ENCODE data around the gene ADAT2. TPM values are rescaled to one million over a fixed set of nuclear protein-coding genes. Genes with fewer than 3 reads are reported as not detected.

ADAT2 gene
- total and polyA plus RNA-seq, 2 of the 13 experiments (the other 11 are each of a cell fraction or from before 2014, with no cell fraction given) = 10.5 to 18.3 TPM

DNA sequence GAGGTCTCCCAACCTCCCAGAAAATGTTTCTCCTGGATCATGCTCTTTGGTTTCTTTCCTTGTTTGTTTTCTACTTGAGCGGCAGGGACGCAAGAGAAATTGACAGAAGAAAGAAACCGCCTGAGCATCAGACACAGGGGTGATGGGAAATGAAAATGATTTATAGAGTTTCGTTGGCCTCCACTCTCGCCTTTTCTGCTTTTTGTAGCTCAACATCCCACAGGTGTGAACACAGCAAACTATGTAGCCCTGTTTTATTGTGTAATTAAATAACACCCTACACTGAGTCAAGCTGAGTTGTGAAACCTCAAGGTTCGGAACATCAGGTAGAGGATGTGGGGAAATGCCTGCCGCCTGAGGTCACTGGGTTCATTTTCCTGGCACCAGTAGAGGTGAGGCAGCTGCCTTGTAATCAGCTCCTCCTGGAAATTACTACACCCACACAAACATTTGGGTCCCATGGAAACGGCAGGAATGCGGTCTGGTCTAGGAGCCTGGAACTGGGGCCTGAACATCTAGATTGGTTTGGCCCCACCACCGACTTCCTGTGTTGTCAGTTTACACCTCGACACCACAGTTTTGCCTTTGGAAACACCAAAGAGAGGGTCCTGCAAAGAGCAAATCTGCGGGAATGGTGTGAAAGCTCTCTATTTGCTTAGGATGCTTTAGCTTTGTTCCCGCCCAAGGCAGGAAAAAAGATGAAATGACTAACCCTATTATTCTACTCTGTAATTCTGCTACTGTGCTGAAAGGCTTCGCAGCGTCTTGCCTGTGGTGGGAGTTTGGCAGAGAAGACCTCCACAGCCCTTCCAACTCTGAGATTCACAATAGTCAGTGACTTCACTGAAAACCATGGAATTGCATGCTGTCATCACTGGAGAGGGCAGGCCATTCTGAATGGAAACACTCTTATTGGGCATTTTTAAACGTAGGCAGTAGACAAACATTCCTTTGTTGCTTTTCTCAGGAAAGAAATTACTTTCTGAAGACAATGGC lies 53.0 kb downstream of the ADAT2 start:
- ChIA-PET POLR2A (interaction anchor here (0.9 to 2.8 kb wide), 8 partner anchors 12 to 470 kb away, joined by 3 to 27 read pairs (median 4); partner anchors contain the start of genes ADAT2, AIG1, FUCA2 and PEX3), CTCF (ENCODE audit: low intra/inter-chr PET ratio, low total read pairs) (interaction anchor here (0.8 kb wide), 1 partner anchor 12 kb away, joined by 3 read pairs; no protein-coding TSS in a partner anchor)
- WGBS (ENCODE audit: low lambda C conversion rate) = 12% methylated on average over 16 of the region's 16 CpGs
- Histone ChIP-seq H3K27ac (ENCODE audit: extremely low read length, insufficient read depth, low read length) (peak overlapping the region; percentile 90), H3K4me3 (replicated peaks in 1 of 3; ENCODE audit: insufficient read depth in 1 of 3, low read depth in 2 of 3, low read length in 3 of 3) (peak overlapping the region; percentile 31 to 68 (median 48)), H4K20me1 (ENCODE audit: insufficient read depth, low read length) (no peaks in the 10 kb centered on the region), H3K79me2 (ENCODE audit: insufficient read depth, low read length) (no peaks in the 10 kb centered on the region), H3K36me3 (replicated peaks in 1 of 2; ENCODE audit: control insufficient read depth in 1 of 2, insufficient read depth in 2 of 2, low read length in 2 of 2) (no peaks in the 10 kb centered on the region), H2AFZ (ENCODE audit: low read length) (no peak overlapping the region), H3K9ac (ENCODE audit: insufficient read depth, low read depth, low read length) (peak overlapping the region; percentile 87), H3K4me2 (ENCODE audit: low read depth, low read length) (peak overlapping the region; percentile 93), H3K9me3 (ENCODE audit: low read length) (no peaks in the 10 kb centered on the region), H3K27me3 (ENCODE audit: control insufficient read depth in 1 of 2, insufficient read depth in 2 of 2, low read length in 2 of 2) (no peaks in the 10 kb centered on the region; a peak in 1 of 5 replicates), H3K4me1 (ENCODE audit: insufficient read depth, low read length) (peaks cover 58% of the 10 kb centered on the region)
- ATAC-seq (peak; percentile 90), DNase-seq (ENCODE audit: low spot score) (peak; percentile 99), FAIRE-seq (peak; percentile 97)
- in situ Hi-C loops (cut with HindIII; ENCODE audit: extremely low pct_ligation_motif_present, low pct_unique_long_range_greater_than_20kb) (no loop called here), intact Hi-C loops (cut with micrococcal nuclease; ENCODE audit: unreplicated experiment) (loop anchor here (1.0 to 10.0 kb wide), 3 partner anchors 12 to 453 kb away; partner anchors contain the start of gene HIVEP2)
- no TSS peak for BruUV-seq (replicated peaks)
- TF ChIP-seq, protein P1, sequence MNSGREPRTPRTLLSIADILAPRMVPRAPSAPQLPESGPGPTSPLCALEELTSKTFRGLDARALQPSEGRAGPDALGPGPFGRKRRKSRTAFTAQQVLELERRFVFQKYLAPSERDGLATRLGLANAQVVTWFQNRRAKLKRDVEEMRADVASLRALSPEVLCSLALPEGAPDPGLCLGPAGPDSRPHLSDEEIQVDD (CRISPR knock-in tag; IDR thresholded peaks at IDR 0.05; ENCODE audit: borderline replicate concordance) = no peak
- TF ChIP-seq STAG1 (CRISPR knock-in tag; IDR thresholded peaks at IDR 0.05) = no peak
- TF ChIP-seq, protein P2, sequence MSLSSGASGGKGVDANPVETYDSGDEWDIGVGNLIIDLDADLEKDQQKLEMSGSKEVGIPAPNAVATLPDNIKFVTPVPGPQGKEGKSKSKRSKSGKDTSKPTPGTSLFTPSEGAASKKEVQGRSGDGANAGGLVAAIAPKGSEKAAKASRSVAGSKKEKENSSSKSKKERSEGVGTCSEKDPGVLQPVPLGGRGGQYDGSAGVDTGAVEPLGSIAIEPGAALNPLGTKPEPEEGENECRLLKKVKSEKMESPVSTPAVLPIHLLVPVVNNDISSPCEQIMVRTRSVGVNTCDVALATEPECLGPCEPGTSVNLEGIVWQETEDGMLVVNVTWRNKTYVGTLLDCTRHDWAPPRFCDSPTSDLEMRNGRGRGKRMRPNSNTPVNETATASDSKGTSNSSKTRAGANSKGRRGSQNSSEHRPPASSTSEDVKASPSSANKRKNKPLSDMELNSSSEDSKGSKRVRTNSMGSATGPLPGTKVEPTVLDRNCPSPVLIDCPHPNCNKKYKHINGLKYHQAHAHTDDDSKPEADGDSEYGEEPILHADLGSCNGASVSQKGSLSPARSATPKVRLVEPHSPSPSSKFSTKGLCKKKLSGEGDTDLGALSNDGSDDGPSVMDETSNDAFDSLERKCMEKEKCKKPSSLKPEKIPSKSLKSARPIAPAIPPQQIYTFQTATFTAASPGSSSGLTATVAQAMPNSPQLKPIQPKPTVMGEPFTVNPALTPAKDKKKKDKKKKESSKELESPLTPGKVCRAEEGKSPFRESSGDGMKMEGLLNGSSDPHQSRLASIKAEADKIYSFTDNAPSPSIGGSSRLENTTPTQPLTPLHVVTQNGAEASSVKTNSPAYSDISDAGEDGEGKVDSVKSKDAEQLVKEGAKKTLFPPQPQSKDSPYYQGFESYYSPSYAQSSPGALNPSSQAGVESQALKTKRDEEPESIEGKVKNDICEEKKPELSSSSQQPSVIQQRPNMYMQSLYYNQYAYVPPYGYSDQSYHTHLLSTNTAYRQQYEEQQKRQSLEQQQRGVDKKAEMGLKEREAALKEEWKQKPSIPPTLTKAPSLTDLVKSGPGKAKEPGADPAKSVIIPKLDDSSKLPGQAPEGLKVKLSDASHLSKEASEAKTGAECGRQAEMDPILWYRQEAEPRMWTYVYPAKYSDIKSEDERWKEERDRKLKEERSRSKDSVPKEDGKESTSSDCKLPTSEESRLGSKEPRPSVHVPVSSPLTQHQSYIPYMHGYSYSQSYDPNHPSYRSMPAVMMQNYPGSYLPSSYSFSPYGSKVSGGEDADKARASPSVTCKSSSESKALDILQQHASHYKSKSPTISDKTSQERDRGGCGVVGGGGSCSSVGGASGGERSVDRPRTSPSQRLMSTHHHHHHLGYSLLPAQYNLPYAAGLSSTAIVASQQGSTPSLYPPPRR (CRISPR knock-in tag; IDR thresholded peaks at IDR 0.05; ENCODE audit: borderline replicate concordance) = peak; percentile 87
- TF ChIP-seq, protein P3, sequence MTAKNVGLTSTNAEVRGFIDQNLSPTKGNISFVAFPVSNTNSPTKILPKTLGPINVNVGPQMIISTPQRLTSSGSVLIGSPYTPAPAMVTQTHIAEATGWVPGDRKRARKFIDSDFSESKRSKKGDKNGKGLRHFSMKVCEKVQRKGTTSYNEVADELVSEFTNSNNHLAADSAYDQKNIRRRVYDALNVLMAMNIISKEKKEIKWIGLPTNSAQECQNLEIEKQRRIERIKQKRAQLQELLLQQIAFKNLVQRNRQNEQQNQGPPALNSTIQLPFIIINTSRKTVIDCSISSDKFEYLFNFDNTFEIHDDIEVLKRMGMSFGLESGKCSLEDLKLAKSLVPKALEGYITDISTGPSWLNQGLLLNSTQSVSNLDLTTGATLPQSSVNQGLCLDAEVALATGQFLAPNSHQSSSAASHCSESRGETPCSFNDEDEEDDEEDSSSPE (CRISPR knock-in tag; IDR thresholded peaks at IDR 0.05) = peak; percentile 11
- no peak for TF ChIP-seq TCF12 (IDR thresholded peaks at IDR 0.05)
- no peak for TF ChIP-seq TCF12 (CRISPR knock-in tag; IDR thresholded peaks at IDR 0.05)
- TF ChIP-seq SRSF1 (optimal IDR thresholded peaks at IDR 0.05; ENCODE audit: low read depth, low read length) = no peak
- TF ChIP-seq, protein P4, sequence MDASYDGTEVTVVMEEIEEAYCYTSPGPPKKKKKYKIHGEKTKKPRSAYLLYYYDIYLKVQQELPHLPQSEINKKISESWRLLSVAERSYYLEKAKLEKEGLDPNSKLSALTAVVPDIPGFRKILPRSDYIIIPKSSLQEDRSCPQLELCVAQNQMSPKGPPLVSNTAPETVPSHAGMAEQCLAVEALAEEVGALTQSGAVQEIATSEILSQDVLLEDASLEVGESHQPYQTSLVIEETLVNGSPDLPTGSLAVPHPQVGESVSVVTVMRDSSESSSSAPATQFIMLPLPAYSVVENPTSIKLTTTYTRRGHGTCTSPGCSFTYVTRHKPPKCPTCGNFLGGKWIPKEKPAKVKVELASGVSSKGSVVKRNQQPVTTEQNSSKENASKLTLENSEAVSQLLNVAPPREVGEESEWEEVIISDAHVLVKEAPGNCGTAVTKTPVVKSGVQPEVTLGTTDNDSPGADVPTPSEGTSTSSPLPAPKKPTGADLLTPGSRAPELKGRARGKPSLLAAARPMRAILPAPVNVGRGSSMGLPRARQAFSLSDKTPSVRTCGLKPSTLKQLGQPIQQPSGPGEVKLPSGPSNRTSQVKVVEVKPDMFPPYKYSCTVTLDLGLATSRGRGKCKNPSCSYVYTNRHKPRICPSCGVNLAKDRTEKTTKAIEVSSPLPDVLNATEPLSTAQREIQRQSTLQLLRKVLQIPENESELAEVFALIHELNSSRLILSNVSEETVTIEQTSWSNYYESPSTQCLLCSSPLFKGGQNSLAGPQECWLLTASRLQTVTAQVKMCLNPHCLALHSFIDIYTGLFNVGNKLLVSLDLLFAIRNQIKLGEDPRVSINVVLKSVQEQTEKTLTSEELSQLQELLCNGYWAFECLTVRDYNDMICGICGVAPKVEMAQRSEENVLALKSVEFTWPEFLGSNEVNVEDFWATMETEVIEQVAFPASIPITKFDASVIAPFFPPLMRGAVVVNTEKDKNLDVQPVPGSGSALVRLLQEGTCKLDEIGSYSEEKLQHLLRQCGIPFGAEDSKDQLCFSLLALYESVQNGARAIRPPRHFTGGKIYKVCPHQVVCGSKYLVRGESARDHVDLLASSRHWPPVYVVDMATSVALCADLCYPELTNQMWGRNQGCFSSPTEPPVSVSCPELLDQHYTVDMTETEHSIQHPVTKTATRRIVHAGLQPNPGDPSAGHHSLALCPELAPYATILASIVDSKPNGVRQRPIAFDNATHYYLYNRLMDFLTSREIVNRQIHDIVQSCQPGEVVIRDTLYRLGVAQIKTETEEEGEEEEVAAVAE (CRISPR knock-in tag; IDR thresholded peaks at IDR 0.05; ENCODE audit: borderline replicate concordance) = 0 out of 2 replicates have a peak, but pooled peaks have one; percentile 43
- no peak for TF ChIP-seq JDP2 (CRISPR knock-in tag; IDR thresholded peaks at IDR 0.05; ENCODE audit: borderline replicate concordance)
- TF ChIP-seq ZNF788 (CRISPR knock-in tag; IDR thresholded peaks at IDR 0.05; ENCODE audit: borderline replicate concordance) = no peak; the same call in 1 of the 2 replicates
- no peak for TF ChIP-seq NBN (conservative IDR thresholded peaks at IDR 0.05)
